Immature natural killer cell (primary cell): ENCODE measurements around the gene CYTIP. TPM values are rescaled to one million over a fixed set of nuclear protein-coding genes. Genes with fewer than 3 reads are reported as not detected.
"Not testable (repeated sequence)": the region's sequence is repeated elsewhere in the genome, so short reads cannot be mapped to it uniquely, and the experiment has no call there.

Experiments used
- DNase-seq, 3 donors: peaks; one replicate each; pipeline ENCODE4 v3.0.0; 2022; ENCODE audit warnings: mixed read lengths in 1 of 3
- H3K27ac Mint-ChIP-seq, 6 donors: one replicate each; pipeline ENCODE4 v1.8.0; 2020; ENCODE audit warnings: mixed read lengths in 6 of 6, mild to moderate bottlenecking in 5 of 6, inconsistent platforms in 4 of 6, moderate library complexity in 3 of 6
- H3K27me3 Mint-ChIP-seq, 3 donors: one replicate each; pipeline ENCODE4 v1.8.0; 2020 to 2021; ENCODE audit warnings: low read depth in 3 of 3, mild to moderate bottlenecking in 3 of 3, mixed read lengths in 3 of 3, moderate library complexity in 3 of 3, inconsistent platforms in 1 of 3
- H3K36me3 Mint-ChIP-seq, 3 donors: one replicate each; pipeline ENCODE4 v1.8.0; 2020; ENCODE audit warnings: mixed read lengths in 3 of 3, inconsistent platforms in 2 of 3, mild to moderate bottlenecking in 2 of 3
- H3K4me1 Mint-ChIP-seq, 2 donors: one replicate each; pipeline ENCODE4 v1.8.0; 2020; ENCODE audit warnings: inconsistent platforms in 2 of 2, mild to moderate bottlenecking in 2 of 2, mixed read lengths in 2 of 2, moderate library complexity in 1 of 2
- H3K4me3 Mint-ChIP-seq, 5 donors: one replicate each; pipeline ENCODE4 v1.8.0; 2020; ENCODE audit warnings: mild to moderate bottlenecking in 5 of 5, mixed read lengths in 5 of 5, inconsistent platforms in 3 of 5, moderate library complexity in 3 of 5
- H3K9me3 Mint-ChIP-seq, 6 donors: one replicate each; pipeline ENCODE4 v1.8.0; 2020; ENCODE audit warnings: mild to moderate bottlenecking in 6 of 6, mixed read lengths in 6 of 6, inconsistent platforms in 4 of 6, moderate library complexity in 3 of 6
- polyA plus RNA-seq, 3 donors: library from polyadenylated mRNA; unstranded; fragments of 300-500 nt; fragmentation: Illumina TruSeq; gene quantifications; one replicate each; pipeline ENCODE4 v1.2.3, GENCODE V29; 2021

Gene CYTIP
- polyA plus RNA-seq, 3 donors from 2014 or later: 84.4 to 142 (median 111) TPM

- Mint-ChIP-seq H3K4me1 (peaks cover 81 to 91% of the 10 kb centered on the region in 2 donors), H3K9me3 (no peaks in the 10 kb centered on the region), H3K4me3 (peak overlapping the region; percentile 63 to 80 (median 66)), H3K27ac (peak overlapping the region; percentile 88 to 96 (median 96)), H3K27me3 (peaks cover 15 to 53% (median 21%) of the 10 kb centered on the region in 3 donors), H3K36me3 (peaks cover 32 to 57% (median 51%) of the 10 kb centered on the region in 3 donors)
- DNase-seq: no peak
Measured at GRCh38 chr2:157411624-157412336, 32.1 kb downstream of the CYTIP start.

GRCh38 chr2:157405398-157405797 is 38.5 kb downstream of the CYTIP start:
- peaks cover 1 to 17% (median 8%) of the 10 kb centered on the region in 3 donors for H3K27me3 Mint-ChIP-seq
- H3K36me3 Mint-ChIP-seq: peaks cover 31 to 33% (median 32%) of the 10 kb centered on the region in 3 donors
- DNase-seq: peak in 2 of 3 donors; percentile 34 to 37
- peak overlapping the region; percentile 39 to 75 (median 65) for H3K4me3 Mint-ChIP-seq
- peaks cover 75 to 86% of the 10 kb centered on the region in 2 donors for H3K4me1 Mint-ChIP-seq
- not testable (repeated sequence) for H3K9me3 Mint-ChIP-seq
- H3K27ac Mint-ChIP-seq: peak overlapping the region; percentile 86 to 96 (median 90)

- H3K27me3 Mint-ChIP-seq: peaks cover 1 to 12% (median 2%) of the 10 kb centered on the region in 3 donors
- peaks cover 30 to 36% (median 36%) of the 10 kb centered on the region in 3 donors for H3K36me3 Mint-ChIP-seq
- H3K4me1 Mint-ChIP-seq: peaks cover 70 to 81% of the 10 kb centered on the region in 2 donors
- peak overlapping the region; percentile 30 to 72 (median 65) for H3K4me3 Mint-ChIP-seq
- peaks cover 0 to 14% (median 9%) of the 10 kb centered on the region in 6 donors for H3K9me3 Mint-ChIP-seq
- peak overlapping the region; percentile 86 to 97 (median 90) for H3K27ac Mint-ChIP-seq
- peak; percentile 72 to 76 (median 75) for DNase-seq
Measured at GRCh38 chr2:157404363-157404762, 39.5 kb downstream of the CYTIP start.

- peaks cover 29 to 42% (median 35%) of the 10 kb centered on the region in 3 donors for H3K36me3 Mint-ChIP-seq
- H3K27ac Mint-ChIP-seq: peak overlapping the region; percentile 24 to 97 (median 88)
- not testable (repeated sequence) for DNase-seq, H3K27me3 Mint-ChIP-seq
- H3K9me3 Mint-ChIP-seq: peaks cover 0 to 21% (median 18%) of the 10 kb centered on the region in 6 donors
- H3K4me3 Mint-ChIP-seq: peak overlapping the region in 1 of 5 donors; percentile 68
- peaks cover 59 to 67% of the 10 kb centered on the region in 2 donors for H3K4me1 Mint-ChIP-seq
Measured at GRCh38 chr2:157402801-157403485, 40.9 kb downstream of the CYTIP start.

- Mint-ChIP-seq H3K27ac (no peak overlapping the region), H3K36me3 (peaks cover 24 to 28% (median 24%) of the 10 kb centered on the region in 3 donors), H3K4me3 (no peak overlapping the region), H3K4me1 (peaks cover 8 to 9% of the 10 kb centered on the region in 2 donors), H3K9me3 (peaks cover 0 to 18% (median 13%) of the 10 kb centered on the region in 6 donors), H3K27me3 (peaks cover 0 to 5% (median 2%) of the 10 kb centered on the region in 3 donors)
- no peak for DNase-seq
Measured at GRCh38 chr2:157395811-157396210, 48.1 kb downstream of the CYTIP start.

GRCh38 chr2:157394928-157395327 is 49.0 kb downstream of the CYTIP start:
- H3K27me3 Mint-ChIP-seq: peaks cover 0 to 2% (median 2%) of the 10 kb centered on the region in 3 donors
- H3K4me3 Mint-ChIP-seq: no peak overlapping the region
- H3K9me3 Mint-ChIP-seq: peaks cover 0 to 15% (median 12%) of the 10 kb centered on the region in 6 donors
- H3K36me3 Mint-ChIP-seq: peaks cover 18 to 28% (median 19%) of the 10 kb centered on the region in 3 donors
- no peak for DNase-seq
- H3K27ac Mint-ChIP-seq: no peak overlapping the region
- peaks cover 3 to 7% of the 10 kb centered on the region in 2 donors for H3K4me1 Mint-ChIP-seq

- peaks cover 0 to 12% (median 7%) of the 10 kb centered on the region in 6 donors for H3K9me3 Mint-ChIP-seq
- H3K27ac Mint-ChIP-seq: no peak overlapping the region
Measured at GRCh38 chr2:157393348-157393747, 50.5 kb downstream of the CYTIP start.

GRCh38 chr2:157388827-157389226 is 55.1 kb downstream of the CYTIP start:
- H3K36me3 Mint-ChIP-seq: peaks cover 11 to 28% (median 15%) of the 10 kb centered on the region in 3 donors
- peak overlapping the region; percentile 4 to 40 (median 37) for H3K4me3 Mint-ChIP-seq
- peaks cover 0 to 4% (median 1%) of the 10 kb centered on the region in 3 donors for H3K27me3 Mint-ChIP-seq
- peak overlapping the region; percentile 5 to 73 (median 42) for H3K27ac Mint-ChIP-seq
- peaks cover 0 to 11% (median 5%) of the 10 kb centered on the region in 6 donors for H3K9me3 Mint-ChIP-seq
- no peak for DNase-seq
- H3K4me1 Mint-ChIP-seq: peaks cover 37 to 52% of the 10 kb centered on the region in 2 donors

More at GRCh38 chr2:157393348-157393747, 50.5 kb downstream of the CYTIP start:
- no peak overlapping the region for H3K4me3 Mint-ChIP-seq
- peaks cover 8 to 21% (median 11%) of the 10 kb centered on the region in 3 donors for H3K36me3 Mint-ChIP-seq
- DNase-seq: no peak
- H3K27me3 Mint-ChIP-seq: peaks cover 0 to 2% (median 1%) of the 10 kb centered on the region in 3 donors
- H3K4me1 Mint-ChIP-seq: peaks cover 16 to 22% of the 10 kb centered on the region in 2 donors

GRCh38 chr2:157386747-157387146 is 57.1 kb downstream of the CYTIP start:
- Mint-ChIP-seq H3K9me3 (peaks cover 0 to 11% (median 5%) of the 10 kb centered on the region in 6 donors), H3K27me3 (peaks cover 0 to 4% (median 1%) of the 10 kb centered on the region in 3 donors), H3K4me3 (no peak overlapping the region), H3K36me3 (peaks cover 4 to 24% (median 12%) of the 10 kb centered on the region in 3 donors), H3K4me1 (peaks cover 38 to 54% of the 10 kb centered on the region in 2 donors), H3K27ac (peak overlapping the region; percentile 9 to 61 (median 38))
- no peak for DNase-seq

GRCh38 chr2:157386247-157386646 is 57.6 kb downstream of the CYTIP start:
- no peak for DNase-seq
- peaks cover 0 to 11% (median 5%) of the 10 kb centered on the region in 6 donors for H3K9me3 Mint-ChIP-seq
- H3K36me3 Mint-ChIP-seq: peaks cover 0 to 24% (median 11%) of the 10 kb centered on the region in 3 donors
- no peak overlapping the region for H3K4me3 Mint-ChIP-seq
- H3K27ac Mint-ChIP-seq: peak overlapping the region in 5 of 6 donors; percentile 2 to 61 (median 38)
- H3K4me1 Mint-ChIP-seq: peaks cover 39 to 59% of the 10 kb centered on the region in 2 donors
- H3K27me3 Mint-ChIP-seq: peaks cover 0 to 4% (median 1%) of the 10 kb centered on the region in 3 donors

GRCh38 chr2:157377861-157378260 is 66.0 kb downstream of the CYTIP start:
- H3K27me3 Mint-ChIP-seq: peaks cover 2 to 3% (median 2%) of the 10 kb centered on the region in 3 donors
- no peak overlapping the region for H3K27ac Mint-ChIP-seq
- H3K9me3 Mint-ChIP-seq: peaks cover 13 to 23% (median 20%) of the 10 kb centered on the region in 6 donors
- no peak overlapping the region for H3K4me3 Mint-ChIP-seq
- DNase-seq: no peak
- peaks cover 18 to 34% (median 33%) of the 10 kb centered on the region in 3 donors for H3K36me3 Mint-ChIP-seq
- peaks cover 5 to 14% of the 10 kb centered on the region in 2 donors for H3K4me1 Mint-ChIP-seq

- Mint-ChIP-seq H3K9me3 (peaks cover 13 to 23% (median 20%) of the 10 kb centered on the region in 6 donors), H3K4me1 (peaks cover 2 to 4% of the 10 kb centered on the region in 2 donors), H3K4me3 (no peak overlapping the region), H3K27ac (no peak overlapping the region), H3K36me3 (peaks cover 18 to 29% (median 25%) of the 10 kb centered on the region in 3 donors), H3K27me3 (peaks cover 2 to 3% (median 2%) of the 10 kb centered on the region in 3 donors)
- DNase-seq: no peak
Measured at GRCh38 chr2:157376041-157376440, 67.8 kb downstream of the CYTIP start.

GRCh38 chr2:157375384-157375783 is 68.5 kb downstream of the CYTIP start:
- Mint-ChIP-seq H3K4me1 (no peaks in the 10 kb centered on the region), H3K36me3 (peaks cover 18 to 29% (median 25%) of the 10 kb centered on the region in 3 donors), H3K9me3 (peaks cover 13 to 23% (median 20%) of the 10 kb centered on the region in 6 donors), H3K27me3 (peaks cover 2 to 3% (median 2%) of the 10 kb centered on the region in 3 donors), H3K4me3 (no peak overlapping the region), H3K27ac (no peak overlapping the region)
- no peak for DNase-seq
